T follicular helper cell (primary cell): ENCODE results near the gene SLC22A3.

Source experiments
- DNase-seq: peaks from one replicate; pipeline ENCODE4 v3.0.0-alpha.2; 2020; ENCODE audit warnings: low read depth

Gene SLC22A3

DNA sequence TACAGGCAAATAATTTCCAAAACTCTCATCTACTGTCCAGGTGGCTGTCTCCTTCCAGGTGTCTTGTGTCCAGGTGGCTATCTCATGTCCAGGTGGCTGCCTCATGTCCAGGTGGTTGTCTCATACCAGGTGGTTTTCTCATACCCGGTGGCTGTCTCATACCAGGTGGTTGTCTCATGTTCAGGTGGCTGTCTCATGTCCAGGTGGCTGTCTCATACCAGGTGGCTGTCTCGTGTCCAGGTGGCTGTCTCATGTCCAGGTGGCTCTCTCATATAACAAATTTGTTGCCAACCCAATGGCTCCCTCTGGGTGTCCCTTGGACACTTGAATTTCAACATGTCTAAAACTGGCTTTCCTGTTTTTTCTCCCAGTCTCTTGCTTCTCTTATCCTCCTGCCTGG is 14.3 kb upstream of the SLC22A3 start:
- DNase-seq: no peak

- DNase-seq: no peak
Observed at GRCh38 chr6:160336200-160336599, 12.0 kb upstream of the SLC22A3 start.

DNA sequence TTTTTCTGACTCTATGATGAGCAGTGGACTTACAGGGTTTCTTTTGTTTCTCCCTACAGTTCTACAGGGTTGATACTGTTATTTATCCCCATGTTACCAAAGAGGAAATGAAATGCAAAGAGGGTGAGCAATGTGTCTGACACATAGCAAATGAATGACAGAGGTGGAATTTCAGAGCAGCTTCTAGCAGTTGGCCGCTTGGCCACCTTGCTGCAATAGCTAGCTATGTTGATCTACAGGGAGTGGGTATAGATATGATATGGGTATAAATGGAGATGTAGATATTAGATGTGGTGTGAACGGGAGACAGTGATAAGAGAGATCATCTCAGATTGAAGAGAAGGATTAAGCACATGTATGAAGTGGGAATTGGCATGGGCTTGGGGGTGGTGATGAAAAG is 10.9 kb upstream of the SLC22A3 start:
- no peak for DNase-seq

GRCh38 chr6:160337991-160338390 is 10.2 kb upstream of the SLC22A3 start:
- no peak for DNase-seq

- no peak for DNase-seq
Observed at GRCh38 chr6:160343144-160343543, 5.0 kb upstream of the SLC22A3 start.

- no peak for DNase-seq
Observed at GRCh38 chr6:160344271-160344670, 3.9 kb upstream of the SLC22A3 start.

GRCh38 chr6:160347259-160348222 is 637 bp upstream of the SLC22A3 start:
- no peak for DNase-seq

- DNase-seq: no peak
Observed at GRCh38 chr6:160349020-160349441, 853 bp downstream of the SLC22A3 start.

DNA sequence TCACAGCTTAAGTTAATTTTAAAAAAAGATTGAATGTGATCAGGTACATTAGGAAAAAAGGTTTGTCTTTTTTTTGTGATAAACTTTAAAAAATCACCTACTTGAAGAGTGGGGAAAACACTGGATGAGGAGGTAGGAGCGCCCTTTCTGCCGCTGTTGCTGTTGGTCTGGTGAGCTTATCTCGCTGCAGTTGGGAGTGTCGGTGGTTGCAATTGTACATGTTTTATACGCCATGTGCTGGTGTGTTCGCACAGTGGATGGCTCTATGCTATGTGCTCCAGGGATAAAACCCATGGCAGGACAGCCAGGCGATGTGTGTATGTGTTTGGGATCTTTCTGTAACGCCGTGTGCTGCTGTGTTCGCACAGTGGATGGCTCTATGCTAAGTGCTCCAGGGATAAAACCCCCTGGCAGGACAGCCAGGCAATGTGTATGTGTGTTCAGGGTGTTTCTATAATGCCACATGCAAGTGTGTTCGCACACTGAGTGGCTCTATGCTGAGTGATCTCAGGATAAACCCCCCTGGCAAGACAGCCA is 1.7 kb downstream of the SLC22A3 start:
- DNase-seq: no peak

- no peak for DNase-seq
Observed at GRCh38 chr6:160353950-160354496, 5.8 kb downstream of the SLC22A3 start.

DNA sequence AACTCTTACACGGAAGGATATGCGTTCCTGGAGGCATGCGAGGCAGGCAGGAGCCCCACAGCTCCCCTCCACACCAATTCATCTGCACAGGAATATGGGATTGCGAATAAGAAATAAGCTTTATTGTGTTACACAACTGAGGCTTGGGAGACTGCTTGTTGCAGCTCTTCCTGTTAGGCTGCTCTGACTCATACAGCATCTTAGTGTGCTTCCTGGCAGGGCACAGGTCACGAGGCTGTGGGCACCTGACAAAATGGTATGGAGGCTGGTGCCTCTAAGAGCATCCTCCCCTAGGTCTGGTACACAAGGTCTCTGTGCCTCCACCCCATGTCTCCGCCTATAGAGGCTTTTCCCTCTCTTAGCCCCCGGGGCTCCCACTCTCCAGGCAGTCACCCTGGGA is 6.8 kb downstream of the SLC22A3 start:
- DNase-seq: no peak

GRCh38 chr6:160356074-160356744 is 8.0 kb downstream of the SLC22A3 start:
- DNase-seq: no peak

- DNase-seq: no peak
Observed at GRCh38 chr6:160357088-160357487, 8.9 kb downstream of the SLC22A3 start.

- no peak for DNase-seq
Observed at GRCh38 chr6:160358225-160359119, 10.3 kb downstream of the SLC22A3 start.

DNA sequence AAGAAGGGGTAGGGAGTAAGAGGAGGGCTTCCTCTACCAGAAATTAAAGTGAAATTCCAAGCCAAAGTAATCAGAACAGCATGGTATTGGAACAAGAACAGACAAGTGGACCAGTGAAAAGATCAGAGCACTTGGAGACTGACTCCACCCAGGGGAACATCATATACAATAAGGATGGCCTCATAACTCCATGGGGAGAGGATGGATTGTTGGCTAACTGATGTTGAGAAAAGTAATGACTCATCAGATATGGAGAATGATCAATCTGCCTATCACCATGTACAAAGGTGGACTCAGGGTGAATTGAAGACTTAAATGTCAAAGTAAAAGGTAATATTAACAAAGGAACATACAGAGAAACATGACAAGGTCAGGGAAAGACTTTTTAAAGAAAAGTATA is 12.8 kb downstream of the SLC22A3 start:
- DNase-seq: no peak

DNA sequence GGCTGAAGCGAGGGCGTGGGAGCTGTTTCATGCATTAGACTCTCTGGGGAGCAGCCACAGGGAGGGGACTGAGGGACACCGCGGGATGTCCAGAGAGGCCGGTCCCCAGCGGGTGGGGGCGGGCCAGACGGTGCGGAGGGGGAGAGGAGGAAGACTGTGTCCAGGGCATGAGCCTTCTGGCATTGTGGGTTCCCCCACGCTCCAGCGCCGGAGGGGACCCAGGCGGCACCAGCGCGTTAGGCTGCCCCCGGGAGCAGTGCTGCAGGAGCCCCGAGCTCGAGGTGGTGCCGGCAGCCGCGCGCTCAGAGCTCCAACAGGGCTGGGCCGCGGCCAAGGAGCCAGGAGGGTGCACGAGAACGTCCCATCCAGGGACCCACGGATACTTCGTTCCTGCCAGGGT is 14.4 kb downstream of the SLC22A3 start:
- DNase-seq: no peak

GRCh38 chr6:160363016-160363996 is 15.1 kb downstream of the SLC22A3 start:
- DNase-seq: no peak

GRCh38 chr6:160365117-160365516 is 16.9 kb downstream of the SLC22A3 start:
- DNase-seq: no peak

- no peak for DNase-seq
Observed at GRCh38 chr6:160367798-160368547, 19.8 kb downstream of the SLC22A3 start.

- no peak for DNase-seq
Observed at GRCh38 chr6:160368670-160369069, 20.5 kb downstream of the SLC22A3 start.
